Mesenchymal stem cell (in vitro differentiated cells and primary cell): Measurements from ENCODE around the gene BEND7. TPM values are rescaled to one million over a fixed set of nuclear protein-coding genes. Genes with fewer than 3 reads are reported as not detected.

Experiments used
- DNase-seq: peaks from one replicate; pipeline ENCODE4 v3.0.0-alpha.2; 2013
- H2AFZ ChIP-seq: one replicate; pipeline ENCODE4 v1.6.1; 2013; ENCODE audit warnings: low read depth, mild to moderate bottlenecking, control low read depth, inconsistent platforms, low read length, moderate library complexity
- H2AK5ac ChIP-seq: 2 replicates; pipeline ENCODE4 v1.6.1; 2013; ENCODE audit warnings: low read length, moderate library complexity, mild to moderate bottlenecking, inconsistent platforms; ENCODE audit not compliant: severe bottlenecking
- H2BK120ac ChIP-seq: one replicate; pipeline ENCODE4 v1.6.1; 2013; ENCODE audit warnings: low read depth, mild to moderate bottlenecking, inconsistent platforms, low read length, moderate library complexity
- H2BK12ac ChIP-seq, 2 experiments: one replicate each; pipeline ENCODE4 v1.6.1; 2013; ENCODE audit warnings: inconsistent platforms in 2 of 2, low read length in 2 of 2, mild to moderate bottlenecking in 2 of 2, moderate library complexity in 2 of 2, control low read depth in 1 of 2
- H2BK15ac ChIP-seq: one replicate; pipeline ENCODE4 v1.6.1; 2013; ENCODE audit warnings: mild to moderate bottlenecking, low read depth, inconsistent platforms; ENCODE audit not compliant: poor library complexity, severe bottlenecking
- H2BK5ac ChIP-seq: 2 replicates; pipeline ENCODE4 v1.6.1; 2013; ENCODE audit warnings: low read depth, mild to moderate bottlenecking, low read length, control low read depth, inconsistent platforms; ENCODE audit not compliant: poor library complexity, severe bottlenecking
- H3K14ac ChIP-seq, 2 experiments: one replicate each; pipeline ENCODE4 v1.6.1; 2013; ENCODE audit warnings: inconsistent platforms in 2 of 2, low read length in 2 of 2, control low read depth in 1 of 2, mild to moderate bottlenecking in 1 of 2, moderate library complexity in 1 of 2
- H3K18ac ChIP-seq, 2 experiments: one replicate each; pipeline ENCODE4 v1.6.1; 2013; ENCODE audit warnings: inconsistent platforms in 2 of 2, low read length in 2 of 2, control low read depth in 1 of 2, low read depth in 1 of 2, mild to moderate bottlenecking in 1 of 2
- H3K23ac ChIP-seq, 2 experiments: one replicate each; pipeline ENCODE4 v1.6.1; 2013; ENCODE audit warnings: inconsistent platforms in 2 of 2, low read length in 2 of 2, mild to moderate bottlenecking in 2 of 2, moderate library complexity in 2 of 2, control low read depth in 1 of 2
- H3K27ac ChIP-seq: 2 replicates; pipeline ENCODE4 v1.5.1; 2013; ENCODE audit warnings: mild to moderate bottlenecking, moderate library complexity, low read length, control low read depth, inconsistent platforms; ENCODE audit not compliant: poor library complexity, severe bottlenecking
- H3K27me3 ChIP-seq, 2 experiments: 2 replicates each; pipeline versions ENCODE4 v1.6.1 to v1.7.0; 2013; ENCODE audit warnings: low read length in 2 of 2, mild to moderate bottlenecking in 2 of 2, moderate library complexity in 2 of 2, control low read depth in 1 of 2, inconsistent platforms in 1 of 2; ENCODE audit not compliant: control insufficient read depth in 1 of 2, insufficient read depth in 1 of 2
- H3K36me3 ChIP-seq, 2 experiments: 2 replicates each; pipeline versions ENCODE4 v1.6.1 to v1.7.0; 2013; ENCODE audit warnings: low read length in 2 of 2, control low read depth in 1 of 2, inconsistent platforms in 1 of 2, low read depth in 1 of 2, mild to moderate bottlenecking in 1 of 2; ENCODE audit not compliant: insufficient read depth in 2 of 2, control insufficient read depth in 1 of 2
- H3K4ac ChIP-seq, 2 experiments: one replicate each; pipeline ENCODE4 v1.6.1; 2013; ENCODE audit warnings: inconsistent platforms in 2 of 2, low read length in 2 of 2, mild to moderate bottlenecking in 2 of 2, moderate library complexity in 2 of 2, control low read depth in 1 of 2, low read depth in 1 of 2
- H3K4me1 ChIP-seq: 2 replicates; pipeline ENCODE4 v1.6.1; 2013; ENCODE audit warnings: low read depth, low read length, control low read depth; ENCODE audit not compliant: control insufficient read depth, insufficient read depth
- H3K4me2 ChIP-seq: 2 replicates; pipeline ENCODE4 v1.6.1; 2013; ENCODE audit warnings: low read length, mild to moderate bottlenecking, inconsistent platforms; ENCODE audit not compliant: poor library complexity, severe bottlenecking
- H3K4me3 ChIP-seq, 2 experiments: 2 replicates each; pipeline versions ENCODE4 v1.5.1 to v1.7.0; 2013; ENCODE audit warnings: low read length in 2 of 2, mild to moderate bottlenecking in 2 of 2, control low read depth in 1 of 2, low read depth in 1 of 2; ENCODE audit not compliant: insufficient read depth in 1 of 2
- H3K79me1 ChIP-seq: replicated peaks from 2 replicates; pipeline ENCODE4 v1.6.1; 2013; ENCODE audit warnings: mild to moderate bottlenecking, control low read depth, low read length, inconsistent platforms; ENCODE audit not compliant: poor library complexity, severe bottlenecking
- H3K9ac ChIP-seq: 2 replicates; pipeline ENCODE4 v1.7.0; 2013; ENCODE audit warnings: mild to moderate bottlenecking, low read length, moderate library complexity
- H3K9me3 ChIP-seq: 2 replicates; pipeline ENCODE4 v1.7.0; 2013; ENCODE audit warnings: mild to moderate bottlenecking, low read length; ENCODE audit not compliant: control insufficient read depth
- H4K8ac ChIP-seq: one replicate; pipeline ENCODE4 v1.6.1; 2013; ENCODE audit warnings: inconsistent platforms, mild to moderate bottlenecking, low read length, moderate library complexity
- H4K91ac ChIP-seq: one replicate; pipeline ENCODE4 v1.6.1; 2013; ENCODE audit warnings: mild to moderate bottlenecking, low read length, inconsistent platforms
- WGBS: methylation state at CpG from one replicate; pipeline ENCODE4 v1.1.7; 2013; ENCODE audit warnings: mixed read lengths; 5-methylcytosine and 5-hydroxymethylcytosine counted together
- small RNA-seq: library from polyadenylated mRNA; stranded (forward); fragments of <200 nt; extraction: miRNeasy Mini kit (QIAGEN cat#:217004); gene quantifications from one replicate; pipeline ENCODE3, GENCODE V24; 2013; ENCODE audit warnings: low read depth

Gene BEND7

DNA sequence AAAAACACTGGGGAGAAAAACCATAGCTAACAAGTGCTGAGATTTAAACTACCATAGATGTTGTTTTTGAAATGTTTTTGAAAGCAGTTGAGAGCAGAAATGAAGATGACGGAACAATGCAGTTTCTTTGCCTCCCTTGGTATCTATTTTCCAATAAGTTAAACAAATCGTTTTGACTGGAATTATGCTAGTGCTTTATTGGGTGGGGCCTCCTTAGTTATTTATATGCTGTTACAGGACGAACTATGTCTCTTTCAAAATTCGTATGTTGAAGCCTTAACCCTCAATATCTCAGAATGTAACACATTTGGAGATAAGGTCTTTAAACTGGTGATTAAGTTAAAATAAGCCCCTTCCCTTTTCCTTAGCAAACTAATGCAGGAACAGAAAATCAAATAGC lies 135.2 kb downstream of the BEND7 start:
- no peak overlapping the region for H2BK12ac ChIP-seq
- no peak overlapping the region for H3K18ac ChIP-seq
- H3K4me3 ChIP-seq = no peak overlapping the region
- no peak overlapping the region for H2AFZ ChIP-seq
- no peak overlapping the region for H3K4me2 ChIP-seq
- H4K91ac ChIP-seq = no peak overlapping the region
- H3K27me3 ChIP-seq = peaks cover 44 to 46% of the 10 kb centered on the region in 2 experiments
- WGBS = 89% methylated on average over 3 of the region's 4 CpGs
- H3K4me1 ChIP-seq = no peaks in the 10 kb centered on the region
- no peak overlapping the region for H2BK120ac ChIP-seq
- no peak overlapping the region for H2BK15ac ChIP-seq
- no peak overlapping the region for H3K27ac ChIP-seq
- H3K79me1 ChIP-seq = no peaks in the 10 kb centered on the region
- H3K23ac ChIP-seq = no peak overlapping the region
- H3K14ac ChIP-seq = no peak overlapping the region
- H3K9ac ChIP-seq = no peak overlapping the region
- H2BK5ac ChIP-seq = no peak overlapping the region
- H3K36me3 ChIP-seq = no peaks in the 10 kb centered on the region
- H3K9me3 ChIP-seq = no peaks in the 10 kb centered on the region
- H2AK5ac ChIP-seq = no peak overlapping the region
- DNase-seq = no peak
- no peak overlapping the region for H4K8ac ChIP-seq
- H3K4ac ChIP-seq = no peak overlapping the region

DNA sequence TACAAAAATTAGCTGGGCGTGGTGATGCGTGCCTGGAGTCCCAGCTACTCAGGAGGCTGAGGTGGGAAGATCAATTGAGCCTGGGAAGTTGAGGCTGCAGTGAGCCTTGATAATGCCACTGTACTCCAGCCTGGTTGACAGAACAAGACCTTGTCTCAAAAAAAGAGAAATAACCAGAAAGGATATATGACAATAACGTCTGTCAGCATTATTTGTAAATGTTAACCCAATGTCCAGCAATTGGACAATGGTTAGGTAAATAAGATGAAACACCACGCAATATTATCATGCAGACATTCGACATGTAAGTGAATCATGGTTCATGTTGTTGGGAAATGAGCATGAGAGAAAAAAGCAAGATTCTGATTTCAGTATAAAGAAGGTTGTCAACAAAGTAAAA lies 136.1 kb downstream of the BEND7 start:
- no peak overlapping the region for H3K18ac ChIP-seq
- H4K91ac ChIP-seq = no peak overlapping the region
- no peak overlapping the region for H3K4me3 ChIP-seq
- H3K79me1 ChIP-seq = no peaks in the 10 kb centered on the region
- H3K9me3 ChIP-seq = no peaks in the 10 kb centered on the region
- H3K23ac ChIP-seq = no peak overlapping the region
- no peak overlapping the region for H2BK15ac ChIP-seq
- H2AK5ac ChIP-seq = no peak overlapping the region
- no peak overlapping the region for H3K4ac ChIP-seq
- H2BK120ac ChIP-seq = no peak overlapping the region
- H3K4me2 ChIP-seq = no peak overlapping the region
- H2BK5ac ChIP-seq = no peak overlapping the region
- H3K36me3 ChIP-seq = no peaks in the 10 kb centered on the region
- WGBS = 84% methylated on average over 5 of the region's 5 CpGs
- H3K14ac ChIP-seq = no peak overlapping the region
- no peak overlapping the region for H4K8ac ChIP-seq
- no peak overlapping the region for H2BK12ac ChIP-seq
- H3K9ac ChIP-seq = no peak overlapping the region
- no peak overlapping the region for H2AFZ ChIP-seq
- H3K27ac ChIP-seq = no peak overlapping the region
- no peak for DNase-seq
- H3K4me1 ChIP-seq = no peaks in the 10 kb centered on the region
- H3K27me3 ChIP-seq = peaks cover 44 to 49% of the 10 kb centered on the region in 2 experiments

Small RNA genes within 50 kb of the gene (small RNA-seq; reads per million reads assigned to genes)
- not detected for gene RF00019
